HG02884 (cell line): ENCODE results near the gene WDR5.

Source experiments
- ATAC-seq: cut with Tn5 transposase; IDR thresholded peaks from one replicate; pipeline ENCODE4 v1.9.1; 2021; ENCODE audit warnings: mild to moderate bottlenecking, moderate library complexity; ENCODE audit not compliant: unreplicated experiment

WDR5 gene

GRCh38 chr9:134185536-134186011, 49.7 kb downstream of the WDR5 start:
- no peak for ATAC-seq

GRCh38 chr9:134186471-134187109, 50.7 kb downstream of the WDR5 start:
- no peak for ATAC-seq

- no peak for ATAC-seq
Observed at GRCh38 chr9:134187110-134187531, 51.2 kb downstream of the WDR5 start.

- no peak for ATAC-seq
Observed at GRCh38 chr9:134187891-134188385, 52.1 kb downstream of the WDR5 start.

GRCh38 chr9:134188386-134189144, 52.7 kb downstream of the WDR5 start:
- ATAC-seq = no peak

GRCh38 chr9:134189145-134189469, 53.2 kb downstream of the WDR5 start:
- ATAC-seq = no peak

GRCh38 chr9:134189470-134190231, 53.8 kb downstream of the WDR5 start:
- no peak for ATAC-seq

GRCh38 chr9:134190232-134191121, 54.6 kb downstream of the WDR5 start:
- ATAC-seq = no peak

GRCh38 chr9:134191455-134192209, 55.8 kb downstream of the WDR5 start:
- ATAC-seq = no peak

- no peak for ATAC-seq
Observed at GRCh38 chr9:134192311-134192950, 56.5 kb downstream of the WDR5 start.

GRCh38 chr9:134192951-134193731, 57.3 kb downstream of the WDR5 start:
- ATAC-seq = no peak

GRCh38 chr9:134193912-134194535, 58.1 kb downstream of the WDR5 start:
- ATAC-seq = no peak

- ATAC-seq = no peak
Observed at GRCh38 chr9:134195558-134195957, 59.7 kb downstream of the WDR5 start.

- no peak for ATAC-seq
Observed at GRCh38 chr9:134196911-134197310, 61.0 kb downstream of the WDR5 start.

GRCh38 chr9:134198791-134199190, 62.9 kb downstream of the WDR5 start:
- ATAC-seq = no peak

GRCh38 chr9:134200730-134201129, 64.8 kb downstream of the WDR5 start:
- ATAC-seq = no peak

- no peak for ATAC-seq
Observed at GRCh38 chr9:134203224-134203623, 67.3 kb downstream of the WDR5 start.

GRCh38 chr9:134204041-134204440, 68.2 kb downstream of the WDR5 start:
- ATAC-seq = no peak
